IPS-11a (cell line): Measurements from ENCODE around the gene CAMTA1.

ENCODE experiments used
- H3K4me3 ChIP-seq: one replicate; pipeline ENCODE4 v1.5.1; 2013; ENCODE audit warnings: low read depth, low read length, control low read depth

CAMTA1 gene

DNA sequence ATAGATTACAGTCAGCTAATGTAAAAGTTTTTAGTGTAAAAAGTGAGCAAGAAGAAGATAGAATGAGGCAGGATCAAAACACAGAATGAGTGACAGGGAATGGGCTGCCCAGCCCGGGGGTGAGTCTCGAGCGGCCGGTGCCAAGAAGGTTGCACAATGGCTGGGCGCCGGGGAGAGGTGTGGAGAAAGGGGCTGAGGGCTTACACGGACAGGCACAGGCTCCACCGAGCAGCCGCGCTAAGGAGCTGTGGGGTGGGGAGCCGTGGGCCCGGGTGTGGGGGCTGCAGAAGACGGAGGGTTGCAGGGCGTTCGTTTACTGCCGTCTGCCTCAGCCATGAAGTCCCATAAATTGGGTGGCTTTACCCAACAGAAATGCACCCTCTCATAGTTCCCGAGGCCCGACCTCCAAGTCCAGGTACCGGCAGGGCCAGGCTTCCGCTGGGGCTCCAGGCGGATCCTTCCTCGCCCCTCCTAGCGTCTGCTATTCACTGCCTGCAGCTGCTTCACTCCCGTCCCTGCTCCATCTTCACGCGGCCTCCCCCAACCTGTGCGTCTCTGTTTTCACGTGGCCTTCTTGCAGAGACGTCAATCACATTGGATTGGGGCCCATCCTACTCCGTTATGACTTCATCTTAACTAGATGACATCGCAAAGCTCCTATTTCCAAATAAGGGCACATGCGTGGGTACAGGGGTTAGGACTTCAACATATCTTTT is 277.2 kb downstream of the CAMTA1 start:
- H3K4me3 ChIP-seq = no peak overlapping the region

DNA sequence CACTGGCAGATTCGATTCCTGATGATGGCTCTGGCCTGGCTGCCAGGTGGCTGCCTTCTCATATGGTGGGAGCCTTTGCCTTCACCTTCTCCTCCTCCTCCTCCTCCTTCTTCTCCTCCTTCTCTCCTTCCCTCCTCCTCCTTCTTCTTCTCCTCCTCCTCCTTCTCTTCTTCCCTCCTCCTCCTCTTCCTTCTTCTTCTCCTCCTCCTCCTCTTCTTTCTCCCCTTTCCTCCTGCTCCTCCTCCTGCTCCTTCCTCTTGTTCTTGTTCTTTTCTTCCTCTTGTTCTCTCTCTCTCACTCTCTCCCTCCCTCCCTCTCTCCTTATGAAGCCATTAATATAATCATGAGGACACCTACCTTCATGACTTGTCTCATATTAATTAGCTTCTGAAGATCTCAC is 278.7 kb downstream of the CAMTA1 start:
- no peak overlapping the region for H3K4me3 ChIP-seq

- no peak overlapping the region for H3K4me3 ChIP-seq
Observed at GRCh38 chr1:7068552-7068951, 283.3 kb downstream of the CAMTA1 start.

DNA sequence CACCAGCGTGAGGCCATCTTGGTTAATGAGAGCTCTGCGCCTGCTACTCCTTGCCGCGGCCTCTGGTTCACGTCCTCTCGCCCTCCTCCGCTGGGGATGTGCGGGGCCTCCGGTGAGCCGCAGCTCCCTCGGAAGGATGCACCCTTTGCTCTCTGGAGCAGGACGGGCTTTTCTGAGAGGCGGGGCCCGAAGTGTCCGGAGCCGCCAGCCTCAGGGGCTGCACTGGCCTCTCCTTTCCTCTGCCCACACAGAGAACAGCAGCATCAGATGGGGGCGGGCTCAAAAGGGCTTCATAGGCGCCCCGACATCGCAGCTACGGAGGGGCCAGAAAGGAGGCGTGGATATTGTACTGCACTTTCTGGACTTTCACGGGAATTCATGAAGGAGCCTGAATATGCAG is 284.7 kb downstream of the CAMTA1 start:
- H3K4me3 ChIP-seq = peak overlapping the region; percentile 14

DNA sequence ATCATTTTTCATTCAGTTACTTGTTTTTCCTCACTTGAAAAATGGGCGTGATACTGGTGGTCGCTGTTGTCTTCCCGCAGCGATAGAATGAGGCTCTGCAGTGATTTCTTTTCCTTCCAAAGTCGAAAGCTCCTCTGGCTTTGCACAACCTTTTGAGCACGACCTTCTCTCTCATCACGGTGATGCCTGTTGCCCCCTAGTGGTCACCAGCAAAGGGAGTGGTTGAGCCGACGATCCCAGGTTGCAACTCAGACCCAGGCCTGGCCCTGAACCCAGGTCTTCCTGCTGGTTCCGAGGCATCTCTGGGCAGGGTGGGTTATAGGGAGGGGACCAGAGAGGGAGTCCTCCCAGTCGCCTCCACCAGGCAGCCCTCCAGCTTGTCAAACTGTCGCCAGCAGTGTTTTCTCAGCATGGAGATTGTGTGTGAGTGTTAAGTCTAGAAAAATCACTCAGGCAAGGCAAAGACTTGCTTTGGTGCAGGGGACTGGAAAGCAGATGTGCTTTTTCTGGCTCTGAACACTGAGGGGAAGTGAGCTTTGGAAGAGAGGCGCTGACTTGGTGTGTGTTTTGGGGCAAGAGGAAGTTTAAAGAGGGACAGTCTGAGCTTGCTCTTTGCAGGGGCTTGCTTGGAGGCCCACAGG is 285.3 kb downstream of the CAMTA1 start:
- no peak overlapping the region for H3K4me3 ChIP-seq

DNA sequence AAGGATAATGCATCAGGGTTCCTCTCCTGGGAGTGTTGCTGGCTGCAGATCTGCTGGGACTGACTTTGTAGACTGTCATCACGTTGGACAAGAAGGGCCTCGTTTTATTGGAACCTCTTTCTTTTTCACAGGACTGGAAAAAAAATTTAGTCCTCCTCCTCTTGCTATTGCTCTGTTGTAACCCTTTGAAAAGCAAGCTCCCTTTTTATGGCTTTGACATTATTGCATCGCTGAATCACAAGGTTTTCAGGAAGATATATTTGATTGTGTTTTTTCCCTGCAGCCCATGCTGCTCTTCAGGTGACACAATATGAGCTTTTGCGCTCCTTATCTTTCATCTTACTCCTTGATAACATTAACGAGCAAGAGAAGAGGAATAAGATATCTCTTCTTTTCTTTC is 290.9 kb downstream of the CAMTA1 start:
- no peak overlapping the region for H3K4me3 ChIP-seq

- no peak overlapping the region for H3K4me3 ChIP-seq
Observed at GRCh38 chr1:7076572-7076971, 291.3 kb downstream of the CAMTA1 start.

- no peak overlapping the region for H3K4me3 ChIP-seq
Observed at GRCh38 chr1:7077136-7077535, 291.9 kb downstream of the CAMTA1 start.

DNA sequence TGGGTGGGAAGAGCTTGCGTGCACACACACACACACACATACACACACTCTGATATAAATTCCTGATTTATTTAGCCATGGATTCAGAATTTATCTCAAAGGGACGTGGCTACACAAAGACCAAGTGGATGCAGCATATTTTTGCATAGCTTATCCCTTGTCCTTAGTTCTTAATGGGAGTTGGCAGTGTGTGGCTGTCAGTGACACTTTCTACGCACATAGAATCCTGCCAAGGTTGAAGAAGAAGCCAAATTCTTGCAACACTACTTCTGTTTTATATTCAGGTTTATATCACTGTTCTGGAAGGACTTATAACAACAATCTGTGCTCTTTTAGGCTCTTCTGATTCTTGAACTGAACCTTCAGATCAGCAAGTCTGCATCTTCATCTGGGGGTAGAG is 292.7 kb downstream of the CAMTA1 start:
- no peak overlapping the region for H3K4me3 ChIP-seq

- no peak overlapping the region for H3K4me3 ChIP-seq
Observed at GRCh38 chr1:7079637-7080036, 294.4 kb downstream of the CAMTA1 start.

DNA sequence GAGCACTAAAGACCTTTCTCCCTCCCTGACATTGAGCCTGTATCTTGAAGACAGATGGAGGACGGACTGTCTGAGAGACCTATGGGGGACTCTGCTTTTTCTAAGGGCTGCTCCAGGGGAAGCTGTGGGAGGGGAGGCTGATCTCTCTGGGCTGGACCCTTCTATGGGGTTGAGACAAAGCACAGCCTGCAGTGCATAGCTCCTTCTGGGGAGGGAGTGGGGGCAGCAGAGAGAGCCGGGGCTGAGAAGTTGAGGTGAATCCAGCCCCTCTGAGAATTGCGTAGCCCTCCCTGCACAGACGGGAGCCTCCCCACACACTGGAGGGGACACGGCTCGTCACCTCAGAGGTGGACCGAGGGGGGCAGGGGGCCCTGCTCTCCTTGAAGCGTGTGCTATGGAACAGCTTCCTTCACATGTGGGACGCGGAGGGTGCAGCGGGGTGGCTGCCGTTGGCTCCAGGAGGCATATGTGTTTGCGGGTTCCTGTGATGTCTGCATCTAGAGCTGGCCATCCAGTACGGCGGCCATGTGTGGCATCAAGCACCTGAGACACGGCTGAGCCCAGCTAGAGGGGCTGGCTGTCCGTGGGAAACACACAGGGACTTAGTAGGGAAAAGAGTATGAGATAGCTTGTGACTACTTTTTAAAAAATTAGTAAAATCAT is 299.1 kb downstream of the CAMTA1 start:
- H3K4me3 ChIP-seq = no peak overlapping the region

DNA sequence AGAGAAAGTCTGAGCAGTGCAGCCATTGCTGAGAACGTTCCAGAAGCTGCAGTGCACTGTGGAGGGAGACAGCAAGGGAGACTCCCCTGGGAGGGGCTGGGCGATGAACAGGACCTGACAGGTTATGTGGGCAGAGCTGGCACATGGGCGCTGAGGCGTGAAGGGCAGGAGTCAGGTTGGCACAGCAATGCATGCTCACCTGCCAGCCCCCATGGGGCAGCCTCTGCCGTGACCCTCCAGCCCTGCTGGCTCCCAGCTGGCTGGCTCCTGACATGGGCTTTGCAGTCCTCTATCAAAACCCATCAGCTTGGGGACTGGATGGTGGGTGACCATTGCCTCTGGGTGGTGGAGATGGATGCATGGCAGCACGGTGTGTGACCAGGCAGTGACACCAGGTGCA is 300.3 kb downstream of the CAMTA1 start:
- no peak overlapping the region for H3K4me3 ChIP-seq

DNA sequence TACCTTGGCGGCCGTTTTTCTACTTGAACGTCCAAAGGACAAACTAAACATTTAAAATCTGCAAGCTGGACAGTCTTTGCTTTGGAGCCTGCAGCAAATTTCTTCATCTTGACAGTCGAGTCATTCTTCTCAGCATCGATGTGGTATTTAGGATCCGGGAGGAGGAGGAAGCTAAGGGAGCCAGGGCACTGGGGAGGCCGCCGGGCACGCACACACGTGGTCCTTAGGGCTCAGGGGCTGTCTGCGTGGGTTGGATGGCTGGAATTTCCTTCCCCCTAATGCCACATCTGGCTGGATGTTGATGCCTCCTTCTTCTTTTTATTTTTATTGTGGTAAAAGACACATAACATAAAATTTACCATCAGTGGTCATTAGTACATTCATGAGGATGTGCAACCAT is 300.9 kb downstream of the CAMTA1 start:
- no peak overlapping the region for H3K4me3 ChIP-seq

- H3K4me3 ChIP-seq = no peak overlapping the region
Observed at GRCh38 chr1:7087888-7088287, 302.6 kb downstream of the CAMTA1 start.

DNA sequence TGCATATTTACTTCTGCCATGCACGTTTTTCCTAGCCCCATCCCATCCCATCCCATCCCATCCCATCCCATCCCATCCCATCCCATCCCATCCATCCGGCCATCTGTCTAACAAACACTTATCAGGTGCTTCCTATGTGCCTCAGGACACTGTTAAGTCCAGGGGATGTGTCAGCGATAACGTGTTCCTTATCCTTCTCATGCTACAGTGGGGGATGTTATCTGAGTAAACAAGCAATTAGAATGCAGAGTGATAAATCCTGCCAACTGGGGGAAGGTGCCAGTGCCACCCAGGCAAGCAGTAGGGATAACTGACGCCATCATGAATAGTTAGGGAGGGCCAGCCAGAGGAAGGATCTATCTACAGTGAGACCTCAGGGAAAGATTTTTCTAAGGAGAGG is 304.2 kb downstream of the CAMTA1 start:
- H3K4me3 ChIP-seq = no peak overlapping the region

- no peak overlapping the region for H3K4me3 ChIP-seq
Observed at GRCh38 chr1:7093297-7093696, 308.0 kb downstream of the CAMTA1 start.

- H3K4me3 ChIP-seq = no peak overlapping the region
Observed at GRCh38 chr1:7094086-7094485, 308.8 kb downstream of the CAMTA1 start.

DNA sequence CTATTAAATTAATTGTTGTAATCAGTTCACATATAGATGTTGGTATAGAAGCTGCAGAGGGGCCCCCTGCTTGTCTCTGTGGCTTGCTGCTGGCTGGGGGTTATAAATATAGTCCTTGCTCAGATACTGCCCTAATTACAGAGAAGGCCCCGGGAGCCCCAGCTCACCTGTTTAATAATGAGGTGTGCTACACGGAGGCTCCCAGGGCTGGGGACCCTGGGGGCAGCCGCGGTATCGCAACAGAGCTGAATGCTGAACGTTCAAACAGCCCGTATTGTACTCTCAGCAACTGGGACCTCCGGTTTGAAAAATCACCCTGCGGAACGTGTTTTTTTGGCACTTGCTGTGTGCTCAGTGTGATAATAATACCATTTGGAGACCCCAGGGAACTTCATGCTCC is 309.3 kb downstream of the CAMTA1 start:
- no peak overlapping the region for H3K4me3 ChIP-seq

DNA sequence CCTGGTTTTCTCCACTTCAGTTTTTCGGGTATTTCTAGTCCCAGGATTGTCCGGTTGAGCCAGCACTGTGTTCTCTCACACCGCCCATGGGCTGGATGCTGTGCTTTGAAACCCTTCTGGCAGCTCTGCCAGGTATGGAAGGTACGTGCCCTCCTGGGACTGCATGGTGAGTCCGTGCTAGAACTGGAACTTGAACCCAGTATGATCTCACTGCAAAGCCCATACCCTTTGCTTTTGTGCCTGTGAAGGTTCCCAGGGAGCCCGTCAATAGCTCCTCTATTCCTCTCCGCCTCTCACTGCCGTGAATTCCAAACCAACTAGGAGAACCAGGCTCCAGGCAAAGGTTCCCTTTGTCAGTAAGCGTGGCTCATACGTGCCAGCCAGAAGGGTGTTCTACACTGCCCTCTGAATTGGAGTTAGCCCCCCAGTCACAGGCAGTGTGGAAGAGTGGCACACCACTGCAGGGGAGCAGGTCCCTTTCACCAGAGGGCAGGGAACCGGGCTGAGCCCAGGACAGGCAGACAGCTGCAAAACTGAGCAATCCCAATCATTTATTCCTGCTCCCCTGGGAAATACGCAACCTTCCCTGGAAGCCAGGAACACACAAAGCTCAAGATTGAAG is 310.2 kb downstream of the CAMTA1 start:
- no peak overlapping the region for H3K4me3 ChIP-seq

DNA sequence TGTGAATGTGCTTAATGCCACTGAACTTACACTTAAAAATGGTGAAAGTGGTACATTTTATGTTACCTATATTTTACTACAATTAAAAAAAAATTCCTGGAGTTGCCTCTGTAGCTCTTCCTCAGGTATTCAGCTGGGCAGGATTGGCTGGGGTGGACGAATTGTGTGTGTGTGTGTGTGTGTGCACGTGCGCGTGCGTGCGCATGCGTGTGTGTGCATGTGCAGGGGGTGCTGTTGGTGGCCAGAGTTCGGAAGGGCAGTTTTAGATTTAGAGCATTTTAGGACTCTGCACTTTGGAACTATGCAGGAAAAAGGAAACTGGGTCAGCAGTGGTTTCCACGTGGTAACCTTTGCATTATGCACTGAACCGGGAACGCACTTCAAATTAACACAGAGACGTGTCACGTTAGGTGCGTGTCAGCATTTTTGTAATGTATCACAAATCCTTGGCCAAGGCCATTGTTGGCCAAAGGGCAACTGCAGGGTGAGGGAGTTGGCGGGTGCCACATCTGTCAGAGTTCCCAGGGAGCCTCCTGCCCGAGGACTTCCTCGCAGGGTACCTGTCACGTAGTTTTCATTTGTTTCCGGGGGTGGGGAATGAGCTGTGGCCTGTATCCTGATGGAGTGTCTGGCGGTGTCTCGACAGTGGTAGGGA is 312.8 kb downstream of the CAMTA1 start:
- no peak overlapping the region for H3K4me3 ChIP-seq

GRCh38 chr1:7098641-7099040 is 313.4 kb downstream of the CAMTA1 start:
- H3K4me3 ChIP-seq = no peak overlapping the region
